ENCODE measurements around the gene IGSF11. TPM values are rescaled to one million over a fixed set of nuclear protein-coding genes. Genes with fewer than 3 reads are reported as not detected.
A peak's percentile ranks its signal among the peaks of the same experiment; 100 is the strongest.

Gene IGSF11
- total and polyA plus RNA-seq, 9 of the 15 experiments (the other 6 are each of a cell fraction or from before 2014, with no cell fraction given) = 1.2 to 2.8 (median 1.7) TPM

DNA sequence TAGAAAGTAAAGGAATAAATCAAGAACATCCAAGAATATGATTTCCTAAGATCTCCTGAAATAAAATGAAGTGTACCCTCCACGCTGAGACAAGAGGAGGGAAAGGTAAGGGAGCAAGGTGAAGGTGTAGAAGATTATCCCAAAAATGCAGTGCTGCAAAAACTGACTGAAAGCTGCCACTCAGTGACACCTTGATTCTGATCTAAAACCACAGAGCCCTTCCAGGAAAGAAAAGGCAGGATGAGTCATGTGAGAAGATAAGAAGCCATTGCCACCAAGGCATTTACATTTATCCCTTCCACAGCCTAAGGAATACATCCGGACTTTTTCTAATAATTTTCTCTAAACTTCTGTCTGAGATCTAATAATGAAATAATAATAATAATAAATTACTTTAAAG is 49.9 kb downstream of the IGSF11 start (continued):
- TF ChIP-seq, protein P1, sequence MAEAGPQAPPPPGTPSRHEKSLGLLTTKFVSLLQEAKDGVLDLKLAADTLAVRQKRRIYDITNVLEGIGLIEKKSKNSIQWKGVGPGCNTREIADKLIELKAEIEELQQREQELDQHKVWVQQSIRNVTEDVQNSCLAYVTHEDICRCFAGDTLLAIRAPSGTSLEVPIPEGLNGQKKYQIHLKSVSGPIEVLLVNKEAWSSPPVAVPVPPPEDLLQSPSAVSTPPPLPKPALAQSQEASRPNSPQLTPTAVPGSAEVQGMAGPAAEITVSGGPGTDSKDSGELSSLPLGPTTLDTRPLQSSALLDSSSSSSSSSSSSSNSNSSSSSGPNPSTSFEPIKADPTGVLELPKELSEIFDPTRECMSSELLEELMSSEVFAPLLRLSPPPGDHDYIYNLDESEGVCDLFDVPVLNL (CRISPR knock-in tag; IDR thresholded peaks at IDR 0.05; ENCODE audit: low read depth) = no peak
- TF ChIP-seq SOX6 (IDR thresholded peaks at IDR 0.05) (peak; percentile 43; the same call in 1 of the 2 replicates), NBN (IDR thresholded peaks at IDR 0.05; ENCODE audit: low read depth) (no peak), TGIF2 (CRISPR knock-in tag; IDR thresholded peaks at IDR 0.05) (no peak), E2F3 (CRISPR knock-in tag; IDR thresholded peaks at IDR 0.05) (no peak), ETS2 (tag; IDR thresholded peaks at IDR 0.05; ENCODE audit: borderline replicate concordance, poor library complexity, severe bottlenecking) (no peak), LEF1 (IDR thresholded peaks at IDR 0.05) (peak; percentile 54; the same call in 1 of the 2 replicates), MEF2D (tag; conservative IDR thresholded peaks at IDR 0.05; ENCODE audit: low read depth) (no peak), ESRRA (IDR thresholded peaks at IDR 0.05; ENCODE audit: borderline replicate concordance, low read depth) (peak; percentile 74; the same call in 1 of the 2 replicates), ZKSCAN8 (CRISPR knock-in tag; IDR thresholded peaks at IDR 0.05) (no peak), FOS (IDR thresholded peaks at IDR 0.05; ENCODE audit: extremely low read depth, insufficient read length) (peak; percentile 46), SMAD4 (CRISPR knock-in tag; conservative IDR thresholded peaks at IDR 0.05) (no peak), EP300 (IDR thresholded peaks at IDR 0.05; ENCODE audit: low read length) (peak; percentile 78), ATF7 (IDR thresholded peaks at IDR 0.05) (0 out of 2 replicates have a peak, but pooled peaks have one; percentile 12), ZNF586 (CRISPR knock-in tag; conservative IDR thresholded peaks at IDR 0.05) (no peak)
- TF ChIP-seq, protein P2, sequence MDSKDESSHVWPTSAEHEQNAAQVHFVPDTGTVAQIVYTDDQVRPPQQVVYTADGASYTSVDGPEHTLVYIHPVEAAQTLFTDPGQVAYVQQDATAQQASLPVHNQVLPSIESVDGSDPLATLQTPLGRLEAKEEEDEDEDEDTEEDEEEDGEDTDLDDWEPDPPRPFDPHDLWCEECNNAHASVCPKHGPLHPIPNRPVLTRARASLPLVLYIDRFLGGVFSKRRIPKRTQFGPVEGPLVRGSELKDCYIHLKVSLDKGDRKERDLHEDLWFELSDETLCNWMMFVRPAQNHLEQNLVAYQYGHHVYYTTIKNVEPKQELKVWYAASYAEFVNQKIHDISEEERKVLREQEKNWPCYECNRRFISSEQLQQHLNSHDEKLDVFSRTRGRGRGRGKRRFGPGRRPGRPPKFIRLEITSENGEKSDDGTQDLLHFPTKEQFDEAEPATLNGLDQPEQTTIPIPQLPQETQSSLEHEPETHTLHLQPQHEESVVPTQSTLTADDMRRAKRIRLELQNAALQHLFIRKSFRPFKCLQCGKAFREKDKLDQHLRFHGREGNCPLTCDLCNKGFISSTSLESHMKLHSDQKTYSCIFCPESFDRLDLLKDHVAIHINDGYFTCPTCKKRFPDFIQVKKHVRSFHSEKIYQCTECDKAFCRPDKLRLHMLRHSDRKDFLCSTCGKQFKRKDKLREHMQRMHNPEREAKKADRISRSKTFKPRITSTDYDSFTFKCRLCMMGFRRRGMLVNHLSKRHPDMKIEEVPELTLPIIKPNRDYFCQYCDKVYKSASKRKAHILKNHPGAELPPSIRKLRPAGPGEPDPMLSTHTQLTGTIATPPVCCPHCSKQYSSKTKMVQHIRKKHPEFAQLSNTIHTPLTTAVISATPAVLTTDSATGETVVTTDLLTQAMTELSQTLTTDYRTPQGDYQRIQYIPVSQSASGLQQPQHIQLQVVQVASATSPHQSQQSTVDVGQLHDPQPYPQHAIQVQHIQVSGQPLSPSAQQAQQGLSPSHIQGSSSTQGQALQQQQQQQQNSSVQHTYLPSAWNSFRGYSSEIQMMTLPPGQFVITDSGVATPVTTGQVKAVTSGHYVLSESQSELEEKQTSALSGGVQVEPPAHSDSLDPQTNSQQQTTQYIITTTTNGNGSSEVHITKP (IDR thresholded peaks at IDR 0.05; ENCODE audit: partially characterized antibody) = no peak
- TF ChIP-seq, protein P3, sequence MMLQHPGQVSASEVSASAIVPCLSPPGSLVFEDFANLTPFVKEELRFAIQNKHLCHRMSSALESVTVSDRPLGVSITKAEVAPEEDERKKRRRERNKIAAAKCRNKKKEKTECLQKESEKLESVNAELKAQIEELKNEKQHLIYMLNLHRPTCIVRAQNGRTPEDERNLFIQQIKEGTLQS (IDR thresholded peaks at IDR 0.05) = peak; percentile 85
- TF ChIP-seq, protein P3 (CRISPR knock-in tag; conservative IDR thresholded peaks at IDR 0.05) = no peak
- TF ChIP-seq, protein P4, sequence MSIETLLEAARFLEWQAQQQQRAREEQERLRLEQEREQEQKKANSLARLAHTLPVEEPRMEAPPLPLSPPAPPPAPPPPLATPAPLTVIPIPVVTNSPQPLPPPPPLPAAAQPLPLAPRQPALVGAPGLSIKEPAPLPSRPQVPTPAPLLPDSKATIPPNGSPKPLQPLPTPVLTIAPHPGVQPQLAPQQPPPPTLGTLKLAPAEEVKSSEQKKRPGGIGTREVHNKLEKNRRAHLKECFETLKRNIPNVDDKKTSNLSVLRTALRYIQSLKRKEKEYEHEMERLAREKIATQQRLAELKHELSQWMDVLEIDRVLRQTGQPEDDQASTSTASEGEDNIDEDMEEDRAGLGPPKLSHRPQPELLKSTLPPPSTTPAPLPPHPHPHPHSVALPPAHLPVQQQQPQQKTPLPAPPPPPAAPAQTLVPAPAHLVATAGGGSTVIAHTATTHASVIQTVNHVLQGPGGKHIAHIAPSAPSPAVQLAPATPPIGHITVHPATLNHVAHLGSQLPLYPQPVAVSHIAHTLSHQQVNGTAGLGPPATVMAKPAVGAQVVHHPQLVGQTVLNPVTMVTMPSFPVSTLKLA (conservative IDR thresholded peaks at IDR 0.05) = no peak
- TF ChIP-seq, protein P5, sequence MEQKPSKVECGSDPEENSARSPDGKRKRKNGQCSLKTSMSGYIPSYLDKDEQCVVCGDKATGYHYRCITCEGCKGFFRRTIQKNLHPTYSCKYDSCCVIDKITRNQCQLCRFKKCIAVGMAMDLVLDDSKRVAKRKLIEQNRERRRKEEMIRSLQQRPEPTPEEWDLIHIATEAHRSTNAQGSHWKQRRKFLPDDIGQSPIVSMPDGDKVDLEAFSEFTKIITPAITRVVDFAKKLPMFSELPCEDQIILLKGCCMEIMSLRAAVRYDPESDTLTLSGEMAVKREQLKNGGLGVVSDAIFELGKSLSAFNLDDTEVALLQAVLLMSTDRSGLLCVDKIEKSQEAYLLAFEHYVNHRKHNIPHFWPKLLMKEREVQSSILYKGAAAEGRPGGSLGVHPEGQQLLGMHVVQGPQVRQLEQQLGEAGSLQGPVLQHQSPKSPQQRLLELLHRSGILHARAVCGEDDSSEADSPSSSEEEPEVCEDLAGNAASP (IDR thresholded peaks at IDR 0.05) = no peak
- TF ChIP-seq, protein P6, sequence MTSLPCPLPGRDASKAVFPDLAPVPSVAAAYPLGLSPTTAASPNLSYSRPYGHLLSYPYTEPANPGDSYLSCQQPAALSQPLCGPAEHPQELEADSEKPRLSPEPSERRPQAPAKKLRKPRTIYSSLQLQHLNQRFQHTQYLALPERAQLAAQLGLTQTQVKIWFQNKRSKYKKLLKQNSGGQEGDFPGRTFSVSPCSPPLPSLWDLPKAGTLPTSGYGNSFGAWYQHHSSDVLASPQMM (CRISPR knock-in tag; IDR thresholded peaks at IDR 0.05) = no peak
